Progenitor cell of endocrine pancreas (in vitro differentiated cells): ENCODE data around the gene ARHGEF16. TPM values are rescaled to one million over a fixed set of nuclear protein-coding genes. Genes with fewer than 3 reads are reported as not detected.

Source experiments
- DNase-seq: peaks from one replicate; pipeline ENCODE4 v3.0.0; 2021; ENCODE audit warnings: low spot score; ENCODE audit not compliant: unreplicated experiment
- H3K27ac Mint-ChIP-seq: 2 replicates; pipeline ENCODE4 v1.8.0; 2021; ENCODE audit warnings: mild to moderate bottlenecking, moderate library complexity, mixed read lengths
- H3K27me3 Mint-ChIP-seq: 2 replicates; pipeline ENCODE4 v1.8.0; 2021; ENCODE audit warnings: mixed read lengths
- H3K36me3 Mint-ChIP-seq: 2 replicates; pipeline ENCODE4 v1.8.0; 2022; ENCODE audit warnings: mixed read lengths; ENCODE audit not compliant: insufficient read depth
- H3K4me1 Mint-ChIP-seq: 2 replicates; pipeline ENCODE4 v1.8.0; 2021; ENCODE audit warnings: low read depth, mixed read lengths
- H3K4me3 Mint-ChIP-seq: 2 replicates; pipeline ENCODE4 v1.8.0; 2021; ENCODE audit warnings: low read depth, mild to moderate bottlenecking, moderate library complexity, mixed read lengths
- H3K9me3 Mint-ChIP-seq: 2 replicates; pipeline ENCODE4 v1.8.0; 2021; ENCODE audit warnings: low read depth, mixed read lengths
- total RNA-seq: library from RNA; stranded (reverse); gene quantifications from 2 replicates; pipeline ENCODE4 v1.2.1, GENCODE V29; 2021
- TF ChIP-seq, protein P1 (sequence below): fragments of 200-600 bp; sonication (generic); IDR thresholded peaks from one replicate; pipeline ENCODE4 v1.5.0; 2021; ENCODE audit warnings: antibody characterized with exemption, mild to moderate bottlenecking; ENCODE audit not compliant: unreplicated experiment

Gene ARHGEF16
- total RNA-seq, 1 donor from 2014 or later, result 63.6 TPM

DNA sequence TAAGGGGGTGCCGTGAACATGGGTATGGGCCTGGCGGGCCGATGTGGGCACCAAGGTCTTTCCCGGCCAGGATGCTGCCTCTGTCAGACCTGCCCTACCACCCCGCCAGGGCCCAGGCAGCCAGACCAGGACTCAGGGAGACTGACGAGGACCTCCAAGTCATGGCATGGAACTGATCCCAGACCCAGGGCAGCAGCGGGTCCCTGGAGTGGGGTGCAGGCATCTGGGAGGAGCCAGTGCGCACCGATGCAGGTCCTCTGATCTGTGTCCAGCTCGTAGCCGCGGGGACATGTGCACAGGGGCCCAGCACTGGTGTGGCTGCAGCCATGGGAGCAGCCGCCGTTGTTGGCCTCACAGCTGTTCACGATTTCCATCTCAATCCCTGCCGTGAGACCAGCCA, 56.8 kb downstream of the ARHGEF16 start:
- Mint-ChIP-seq H3K36me3 (no peaks in the 10 kb centered on the region), H3K27me3 (no peaks in the 10 kb centered on the region), H3K4me3 (no peak overlapping the region), H3K9me3 (no peaks in the 10 kb centered on the region), H3K27ac (no peak overlapping the region), H3K4me1 (no peaks in the 10 kb centered on the region)
- TF ChIP-seq, protein P1, sequence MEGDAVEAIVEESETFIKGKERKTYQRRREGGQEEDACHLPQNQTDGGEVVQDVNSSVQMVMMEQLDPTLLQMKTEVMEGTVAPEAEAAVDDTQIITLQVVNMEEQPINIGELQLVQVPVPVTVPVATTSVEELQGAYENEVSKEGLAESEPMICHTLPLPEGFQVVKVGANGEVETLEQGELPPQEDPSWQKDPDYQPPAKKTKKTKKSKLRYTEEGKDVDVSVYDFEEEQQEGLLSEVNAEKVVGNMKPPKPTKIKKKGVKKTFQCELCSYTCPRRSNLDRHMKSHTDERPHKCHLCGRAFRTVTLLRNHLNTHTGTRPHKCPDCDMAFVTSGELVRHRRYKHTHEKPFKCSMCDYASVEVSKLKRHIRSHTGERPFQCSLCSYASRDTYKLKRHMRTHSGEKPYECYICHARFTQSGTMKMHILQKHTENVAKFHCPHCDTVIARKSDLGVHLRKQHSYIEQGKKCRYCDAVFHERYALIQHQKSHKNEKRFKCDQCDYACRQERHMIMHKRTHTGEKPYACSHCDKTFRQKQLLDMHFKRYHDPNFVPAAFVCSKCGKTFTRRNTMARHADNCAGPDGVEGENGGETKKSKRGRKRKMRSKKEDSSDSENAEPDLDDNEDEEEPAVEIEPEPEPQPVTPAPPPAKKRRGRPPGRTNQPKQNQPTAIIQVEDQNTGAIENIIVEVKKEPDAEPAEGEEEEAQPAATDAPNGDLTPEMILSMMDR, result no peak
- DNase-seq, result no peak

GRCh38 chr1:3511856-3512255, 57.4 kb downstream of the ARHGEF16 start:
- Mint-ChIP-seq H3K27me3 (no peaks in the 10 kb centered on the region), H3K9me3 (no peaks in the 10 kb centered on the region), H3K27ac (no peak overlapping the region), H3K36me3 (no peaks in the 10 kb centered on the region), H3K4me3 (no peak overlapping the region), H3K4me1 (no peaks in the 10 kb centered on the region)
- TF ChIP-seq, protein P1, result no peak
- DNase-seq, result no peak

GRCh38 chr1:3514404-3514803, 59.9 kb downstream of the ARHGEF16 start:
- Mint-ChIP-seq H3K36me3 (no peaks in the 10 kb centered on the region), H3K27me3 (no peaks in the 10 kb centered on the region), H3K9me3 (no peaks in the 10 kb centered on the region), H3K27ac (no peak overlapping the region), H3K4me1 (no peaks in the 10 kb centered on the region), H3K4me3 (no peak overlapping the region)
- TF ChIP-seq, protein P1, result no peak
- DNase-seq, result no peak

DNA sequence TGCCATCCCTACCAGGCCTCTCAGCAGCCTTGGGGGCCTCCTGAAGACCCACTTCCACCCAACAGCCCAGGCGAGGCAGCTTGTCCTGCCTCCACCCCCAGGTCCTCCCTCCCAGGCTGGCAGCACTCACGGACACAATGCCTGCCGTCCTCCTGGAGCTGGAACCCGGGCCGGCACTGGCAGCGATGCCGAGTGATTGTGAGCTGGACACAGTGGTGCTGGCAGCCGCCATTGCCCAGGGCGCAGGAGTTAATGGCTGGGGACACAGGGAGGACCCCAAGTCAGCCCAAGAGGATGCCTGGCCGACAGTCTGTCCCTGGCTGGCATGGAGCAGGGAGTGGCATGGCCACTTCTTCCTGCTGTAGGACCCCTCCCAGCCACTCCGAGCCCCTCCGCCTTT, 60.8 kb downstream of the ARHGEF16 start:
- TF ChIP-seq, protein P1, result no peak
- no peak for DNase-seq
- no peaks in the 10 kb centered on the region for H3K4me1 Mint-ChIP-seq
- no peaks in the 10 kb centered on the region for H3K36me3 Mint-ChIP-seq
- H3K27me3 Mint-ChIP-seq, result no peaks in the 10 kb centered on the region
- no peaks in the 10 kb centered on the region for H3K9me3 Mint-ChIP-seq
- no peak overlapping the region for H3K27ac Mint-ChIP-seq
- H3K4me3 Mint-ChIP-seq, result no peak overlapping the region

DNA sequence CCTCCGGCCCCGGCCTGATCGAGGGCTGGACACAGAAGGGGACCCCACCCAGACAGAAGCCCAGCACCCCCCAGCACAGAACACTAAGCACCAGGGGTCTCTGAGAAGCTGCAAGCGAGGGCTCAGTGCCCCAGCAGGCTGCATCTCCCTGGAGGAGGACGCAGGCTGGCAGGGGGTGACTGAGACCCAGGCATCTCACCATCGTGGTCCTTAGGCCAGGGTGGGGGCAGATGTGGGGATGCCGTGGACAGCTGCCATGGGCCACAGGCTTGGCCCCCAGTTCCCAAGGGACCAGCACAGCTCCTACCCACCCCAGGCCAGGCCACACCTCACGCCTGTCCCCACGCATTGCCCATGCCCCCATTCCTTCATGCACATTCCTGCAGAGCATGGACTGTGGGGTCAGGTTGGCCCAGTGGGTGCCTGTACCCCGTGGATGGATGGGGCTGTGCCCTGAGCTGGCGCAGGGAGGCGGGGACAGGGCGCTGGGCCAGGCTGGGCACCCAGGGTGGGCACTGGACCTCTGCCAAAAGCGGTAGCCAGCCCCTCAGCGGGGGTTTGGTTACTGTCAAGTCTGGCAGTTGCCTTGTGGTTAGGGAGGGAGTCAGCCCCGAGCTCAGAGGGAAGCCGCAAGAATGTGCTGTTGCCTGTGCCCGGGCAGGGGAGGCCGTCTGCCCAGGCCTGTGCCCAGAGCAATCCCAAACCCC, 61.5 kb downstream of the ARHGEF16 start:
- no peak overlapping the region for H3K27ac Mint-ChIP-seq
- no peak for DNase-seq
- TF ChIP-seq, protein P1, result no peak
- no peaks in the 10 kb centered on the region for H3K36me3 Mint-ChIP-seq
- H3K27me3 Mint-ChIP-seq, result no peaks in the 10 kb centered on the region
- no peaks in the 10 kb centered on the region for H3K4me1 Mint-ChIP-seq
- no peaks in the 10 kb centered on the region for H3K9me3 Mint-ChIP-seq
- H3K4me3 Mint-ChIP-seq, result no peak overlapping the region
